Measurements from ENCODE around the gene ZCCHC13. TPM values are rescaled to one million over a fixed set of nuclear protein-coding genes. Genes with fewer than 3 reads are reported as not detected.

Gene ZCCHC13
- polyA plus RNA-seq, 3 donors = not detected

- peak overlapping the region in 1 of 7 donors; percentile 42 for H3K27ac Mint-ChIP-seq
- Histone ChIP-seq H4K20me1 (ENCODE audit: insufficient read depth, low read length) (peaks cover 29% of the 10 kb centered on the region), H2AFZ (ENCODE audit: insufficient read depth, low read depth, low read length, poor library complexity, severe bottlenecking) (no peak overlapping the region), H3K9ac (ENCODE audit: insufficient read depth, low read length, poor library complexity, severe bottlenecking) (no peak overlapping the region), H3K79me2 (ENCODE audit: insufficient read depth, low read length) (peaks cover 3% of the 10 kb centered on the region), H3K27ac (ENCODE audit: low read depth in 1 of 2, low read length in 2 of 2) (no peak overlapping the region), H3K27me3 (ENCODE audit: control insufficient read depth in 2 of 2, insufficient read depth in 2 of 2, low read length in 2 of 2) (no peaks in the 10 kb centered on the region), H3K4me1 (ENCODE audit: control insufficient read depth in 1 of 2, insufficient read depth in 2 of 2, low read length in 2 of 2) (no peaks in the 10 kb centered on the region), H3K36me3 (replicated peaks in 1 of 2; ENCODE audit: control insufficient read depth in 1 of 2, insufficient read depth in 2 of 2, low read length in 2 of 2) (peaks cover 76 to 90% of the 10 kb centered on the region in 2 donors), H3K4me3 (replicated peaks in 1 of 3; ENCODE audit: low read depth in 2 of 3, low read length in 3 of 3) (no peak overlapping the region), H3K4me2 (replicated peaks; ENCODE audit: extremely low read depth, low read length, poor library complexity, severe bottlenecking) (no peak overlapping the region), H3K9me3 (replicated peaks in 1 of 2; ENCODE audit: control insufficient read depth in 1 of 2, insufficient read depth in 1 of 2, low read length in 2 of 2) (no peaks in the 10 kb centered on the region)
- no peak overlapping the region for H3K4me3 Mint-ChIP-seq
- no peaks in the 10 kb centered on the region for H3K4me1 Mint-ChIP-seq
- intact Hi-C loops (cut with micrococcal nuclease) = no loop called here
- DNase-seq = no peak
- WGBS (ENCODE audit: insufficient coverage) = no CpG with 5 or more reads among the region's 1 CpG
- H3K27me3 Mint-ChIP-seq (ENCODE audit: low read depth in 3 of 3) = peaks cover 0 to 7% (median 0%) of the 10 kb centered on the region in 3 donors
- no peaks in the 10 kb centered on the region for H3K9me3 Mint-ChIP-seq
- no peak for TF ChIP-seq CTCF (IDR thresholded peaks at IDR 0.05)
- H3K36me3 Mint-ChIP-seq = peaks cover 61 to 63% of the 10 kb centered on the region in 2 donors
These were observed 26.1 kb upstream of the ZCCHC13 start for GRCh38 chrX:74277846-74278245.

- Histone ChIP-seq H3K27me3 (ENCODE audit: control insufficient read depth in 2 of 2, insufficient read depth in 2 of 2, low read length in 2 of 2) (no peaks in the 10 kb centered on the region), H3K4me1 (ENCODE audit: control insufficient read depth in 1 of 2, insufficient read depth in 2 of 2, low read length in 2 of 2) (no peaks in the 10 kb centered on the region), H3K4me2 (replicated peaks; ENCODE audit: extremely low read depth, low read length, poor library complexity, severe bottlenecking) (no peak overlapping the region), H3K79me2 (ENCODE audit: insufficient read depth, low read length) (peaks cover 31% of the 10 kb centered on the region), H3K9ac (ENCODE audit: insufficient read depth, low read length, poor library complexity, severe bottlenecking) (no peak overlapping the region), H3K36me3 (replicated peaks in 1 of 2; ENCODE audit: control insufficient read depth in 1 of 2, insufficient read depth in 2 of 2, low read length in 2 of 2) (peaks cover 61 to 81% of the 10 kb centered on the region in 2 donors), H2AFZ (ENCODE audit: insufficient read depth, low read depth, low read length, poor library complexity, severe bottlenecking) (no peak overlapping the region), H3K27ac (ENCODE audit: low read depth in 1 of 2, low read length in 2 of 2) (no peak overlapping the region), H4K20me1 (ENCODE audit: insufficient read depth, low read length) (peaks cover 52% of the 10 kb centered on the region), H3K9me3 (replicated peaks in 1 of 2; ENCODE audit: control insufficient read depth in 1 of 2, insufficient read depth in 1 of 2, low read length in 2 of 2) (no peaks in the 10 kb centered on the region), H3K4me3 (replicated peaks in 1 of 3; ENCODE audit: low read depth in 2 of 3, low read length in 3 of 3) (no peak overlapping the region)
- WGBS (ENCODE audit: insufficient coverage) = 17% methylated on average over 2 of the region's 3 CpGs
- Mint-ChIP-seq H3K27ac (peak overlapping the region in 2 of 7 donors; percentile 2 to 77), H3K27me3 (ENCODE audit: low read depth in 3 of 3) (peaks cover 0 to 3% (median 0%) of the 10 kb centered on the region in 3 donors), H3K36me3 (peaks cover 57 to 68% of the 10 kb centered on the region in 2 donors), H3K4me3 (no peak overlapping the region), H3K4me1 (peaks cover 2% of the 10 kb centered on the region), H3K9me3 (no peaks in the 10 kb centered on the region)
- intact Hi-C loops (cut with micrococcal nuclease) = no loop called here
- TF ChIP-seq CTCF (IDR thresholded peaks at IDR 0.05) = no peak
- DNase-seq = no peak
These were observed 23.2 kb upstream of the ZCCHC13 start for GRCh38 chrX:74280759-74281158.

Measured in CD14-positive monocyte (primary cell).